ENCODE measurements around the gene FOXN3. TPM values are rescaled to one million over a fixed set of nuclear protein-coding genes. Genes with fewer than 3 reads are reported as not detected.

FOXN3 gene
- total RNA-seq, 1 experiment from 2014 or later, result 13.8 TPM

- H2AFZ ChIP-seq (ENCODE audit: low read length), result no peak overlapping the region
- H3K4me3 ChIP-seq (ENCODE audit: low read length), result no peak overlapping the region
- H3K4me2 ChIP-seq (ENCODE audit: low read depth, low read length, poor library complexity, severe bottlenecking), result no peak overlapping the region
- H3K9ac ChIP-seq (ENCODE audit: low read length), result no peak overlapping the region
- no peaks in the 10 kb centered on the region for H3K36me3 ChIP-seq (ENCODE audit: insufficient read depth, low read length)
- no peaks in the 10 kb centered on the region for H4K20me1 ChIP-seq (ENCODE audit: insufficient read depth, low read depth, low read length)
- no peaks in the 10 kb centered on the region for H3K9me3 ChIP-seq (ENCODE audit: low read length)
- no peak for DNase-seq
- no peaks in the 10 kb centered on the region for H3K27me3 ChIP-seq (ENCODE audit: low read length)
- H3K27ac ChIP-seq (ENCODE audit: low read length), result no peak overlapping the region
- no peaks in the 10 kb centered on the region for H3K9me2 ChIP-seq (replicated peaks; ENCODE audit: insufficient read depth, low read length)
- no peaks in the 10 kb centered on the region for H3K79me2 ChIP-seq (ENCODE audit: low read length)
- no peaks in the 10 kb centered on the region for H3K4me1 ChIP-seq (ENCODE audit: low read length)
Observed at GRCh38 chr14:89248411-89249064, 168.5 kb downstream of the FOXN3 start.

- H3K4me1 ChIP-seq (ENCODE audit: low read length), result 0 out of 2 replicates have a peak, but pooled peaks cover 2% of the 10 kb centered on the region
- no peaks in the 10 kb centered on the region for H3K79me2 ChIP-seq (ENCODE audit: low read length)
- no peaks in the 10 kb centered on the region for H3K36me3 ChIP-seq (ENCODE audit: insufficient read depth, low read length)
- no peaks in the 10 kb centered on the region for H3K9me2 ChIP-seq (replicated peaks; ENCODE audit: insufficient read depth, low read length)
- H3K9me3 ChIP-seq (ENCODE audit: low read length), result no peaks in the 10 kb centered on the region
- H3K4me3 ChIP-seq (ENCODE audit: low read length), result no peak overlapping the region
- no peak overlapping the region for H3K4me2 ChIP-seq (ENCODE audit: low read depth, low read length, poor library complexity, severe bottlenecking)
- no peak for DNase-seq
- no peaks in the 10 kb centered on the region for H3K27me3 ChIP-seq (ENCODE audit: low read length)
- no peak overlapping the region for H3K27ac ChIP-seq (ENCODE audit: low read length)
- H3K9ac ChIP-seq (ENCODE audit: low read length), result no peak overlapping the region
- no peak overlapping the region for H2AFZ ChIP-seq (ENCODE audit: low read length)
- no peaks in the 10 kb centered on the region for H4K20me1 ChIP-seq (ENCODE audit: insufficient read depth, low read depth, low read length)
Observed at GRCh38 chr14:89247457-89248122, 169.4 kb downstream of the FOXN3 start.

- H2AFZ ChIP-seq (ENCODE audit: low read length), result no peak overlapping the region
- no peak overlapping the region for H3K9ac ChIP-seq (ENCODE audit: low read length)
- H3K9me3 ChIP-seq (ENCODE audit: low read length), result no peaks in the 10 kb centered on the region
- H3K4me3 ChIP-seq (ENCODE audit: low read length), result no peak overlapping the region
- H3K27ac ChIP-seq (ENCODE audit: low read length), result no peak overlapping the region
- H3K79me2 ChIP-seq (ENCODE audit: low read length), result no peaks in the 10 kb centered on the region
- no peaks in the 10 kb centered on the region for H3K27me3 ChIP-seq (ENCODE audit: low read length)
- DNase-seq, result no peak
- no peaks in the 10 kb centered on the region for H3K9me2 ChIP-seq (replicated peaks; ENCODE audit: insufficient read depth, low read length)
- H4K20me1 ChIP-seq (ENCODE audit: insufficient read depth, low read depth, low read length), result no peaks in the 10 kb centered on the region
- no peak overlapping the region for H3K4me2 ChIP-seq (ENCODE audit: low read depth, low read length, poor library complexity, severe bottlenecking)
- H3K4me1 ChIP-seq (ENCODE audit: low read length), result 0 out of 2 replicates have a peak, but pooled peaks cover 2% of the 10 kb centered on the region
- H3K36me3 ChIP-seq (ENCODE audit: insufficient read depth, low read length), result no peaks in the 10 kb centered on the region
Observed at GRCh38 chr14:89246290-89246689, 170.7 kb downstream of the FOXN3 start.

GRCh38 chr14:89245802-89246201 is 171.2 kb downstream of the FOXN3 start:
- H4K20me1 ChIP-seq (ENCODE audit: insufficient read depth, low read depth, low read length), result no peaks in the 10 kb centered on the region
- DNase-seq, result no peak
- no peaks in the 10 kb centered on the region for H3K9me2 ChIP-seq (replicated peaks; ENCODE audit: insufficient read depth, low read length)
- no peaks in the 10 kb centered on the region for H3K9me3 ChIP-seq (ENCODE audit: low read length)
- H3K9ac ChIP-seq (ENCODE audit: low read length), result no peak overlapping the region
- no peak overlapping the region for H3K4me3 ChIP-seq (ENCODE audit: low read length)
- no peak overlapping the region for H3K27ac ChIP-seq (ENCODE audit: low read length)
- no peaks in the 10 kb centered on the region for H3K27me3 ChIP-seq (ENCODE audit: low read length)
- H3K4me1 ChIP-seq (ENCODE audit: low read length), result 0 out of 2 replicates have a peak, but pooled peaks cover 2% of the 10 kb centered on the region
- H3K4me2 ChIP-seq (ENCODE audit: low read depth, low read length, poor library complexity, severe bottlenecking), result no peak overlapping the region
- H3K36me3 ChIP-seq (ENCODE audit: insufficient read depth, low read length), result no peaks in the 10 kb centered on the region
- H3K79me2 ChIP-seq (ENCODE audit: low read length), result no peaks in the 10 kb centered on the region
- H2AFZ ChIP-seq (ENCODE audit: low read length), result no peak overlapping the region

- H3K27ac ChIP-seq (ENCODE audit: low read length), result no peak overlapping the region
- H3K9me3 ChIP-seq (ENCODE audit: low read length), result no peaks in the 10 kb centered on the region
- H3K79me2 ChIP-seq (ENCODE audit: low read length), result no peaks in the 10 kb centered on the region
- no peaks in the 10 kb centered on the region for H3K36me3 ChIP-seq (ENCODE audit: insufficient read depth, low read length)
- H3K9me2 ChIP-seq (replicated peaks; ENCODE audit: insufficient read depth, low read length), result no peaks in the 10 kb centered on the region
- H2AFZ ChIP-seq (ENCODE audit: low read length), result no peak overlapping the region
- 0 out of 2 replicates have a peak, but pooled peaks cover 2% of the 10 kb centered on the region for H3K4me1 ChIP-seq (ENCODE audit: low read length)
- no peak for DNase-seq
- H4K20me1 ChIP-seq (ENCODE audit: insufficient read depth, low read depth, low read length), result no peaks in the 10 kb centered on the region
- no peak overlapping the region for H3K4me3 ChIP-seq (ENCODE audit: low read length)
- no peak overlapping the region for H3K9ac ChIP-seq (ENCODE audit: low read length)
- H3K27me3 ChIP-seq (ENCODE audit: low read length), result no peaks in the 10 kb centered on the region
- no peak overlapping the region for H3K4me2 ChIP-seq (ENCODE audit: low read depth, low read length, poor library complexity, severe bottlenecking)
Observed at GRCh38 chr14:89244720-89245119, 172.3 kb downstream of the FOXN3 start.

GRCh38 chr14:89243741-89244140 is 173.3 kb downstream of the FOXN3 start:
- Histone ChIP-seq H3K9me2 (replicated peaks; ENCODE audit: insufficient read depth, low read length) (no peaks in the 10 kb centered on the region), H3K4me3 (ENCODE audit: low read length) (no peak overlapping the region), H4K20me1 (ENCODE audit: insufficient read depth, low read depth, low read length) (no peaks in the 10 kb centered on the region), H3K79me2 (ENCODE audit: low read length) (no peaks in the 10 kb centered on the region), H3K9ac (ENCODE audit: low read length) (no peak overlapping the region), H2AFZ (ENCODE audit: low read length) (no peak overlapping the region), H3K4me1 (ENCODE audit: low read length) (0 out of 2 replicates have a peak, but pooled peaks cover 2% of the 10 kb centered on the region), H3K4me2 (ENCODE audit: low read depth, low read length, poor library complexity, severe bottlenecking) (no peak overlapping the region), H3K9me3 (ENCODE audit: low read length) (no peaks in the 10 kb centered on the region), H3K27me3 (ENCODE audit: low read length) (no peaks in the 10 kb centered on the region), H3K27ac (ENCODE audit: low read length) (no peak overlapping the region), H3K36me3 (ENCODE audit: insufficient read depth, low read length) (no peaks in the 10 kb centered on the region)
- DNase-seq, result no peak

- no peak for DNase-seq
- no peaks in the 10 kb centered on the region for H3K9me2 ChIP-seq (replicated peaks; ENCODE audit: insufficient read depth, low read length)
- H2AFZ ChIP-seq (ENCODE audit: low read length), result no peak overlapping the region
- H3K79me2 ChIP-seq (ENCODE audit: low read length), result no peaks in the 10 kb centered on the region
- H3K4me3 ChIP-seq (ENCODE audit: low read length), result no peak overlapping the region
- H3K36me3 ChIP-seq (ENCODE audit: insufficient read depth, low read length), result no peaks in the 10 kb centered on the region
- no peak overlapping the region for H3K4me2 ChIP-seq (ENCODE audit: low read depth, low read length, poor library complexity, severe bottlenecking)
- no peak overlapping the region for H3K27ac ChIP-seq (ENCODE audit: low read length)
- no peaks in the 10 kb centered on the region for H3K27me3 ChIP-seq (ENCODE audit: low read length)
- no peaks in the 10 kb centered on the region for H4K20me1 ChIP-seq (ENCODE audit: insufficient read depth, low read depth, low read length)
- 0 out of 2 replicates have a peak, but pooled peaks cover 2% of the 10 kb centered on the region for H3K4me1 ChIP-seq (ENCODE audit: low read length)
- H3K9ac ChIP-seq (ENCODE audit: low read length), result no peak overlapping the region
- H3K9me3 ChIP-seq (ENCODE audit: low read length), result no peaks in the 10 kb centered on the region
Observed at GRCh38 chr14:89243286-89243685, 173.7 kb downstream of the FOXN3 start.

GRCh38 chr14:89242652-89243279 is 174.3 kb downstream of the FOXN3 start:
- Histone ChIP-seq H3K36me3 (ENCODE audit: insufficient read depth, low read length) (no peaks in the 10 kb centered on the region), H3K4me2 (ENCODE audit: low read depth, low read length, poor library complexity, severe bottlenecking) (no peak overlapping the region), H2AFZ (ENCODE audit: low read length) (no peak overlapping the region), H3K9me2 (replicated peaks; ENCODE audit: insufficient read depth, low read length) (no peaks in the 10 kb centered on the region), H3K4me1 (ENCODE audit: low read length) (0 out of 2 replicates have a peak, but pooled peaks cover 2% of the 10 kb centered on the region), H3K9ac (ENCODE audit: low read length) (no peak overlapping the region), H3K27me3 (ENCODE audit: low read length) (no peaks in the 10 kb centered on the region), H4K20me1 (ENCODE audit: insufficient read depth, low read depth, low read length) (no peaks in the 10 kb centered on the region), H3K4me3 (ENCODE audit: low read length) (no peak overlapping the region), H3K9me3 (ENCODE audit: low read length) (no peaks in the 10 kb centered on the region), H3K79me2 (ENCODE audit: low read length) (no peaks in the 10 kb centered on the region), H3K27ac (ENCODE audit: low read length) (no peak overlapping the region)
- DNase-seq, result no peak

All from Karpas-422 (cell line).